ENCODE data around the gene SLC10A6.

- TF ChIP-seq CTCF (IDR thresholded peaks at IDR 0.05) (no peak), POLR2A (IDR thresholded peaks at IDR 0.05) (no peak)
Observed at GRCh38 chr4:86841309-86841708, 7.9 kb downstream of the SLC10A6 start.

Data from right lobe of liver (tissue), 4 donors.